Activated naive CD8-positive, alpha-beta T cell (primary cell): ENCODE measurements around the gene NPIPB5.
"Not testable (repeated sequence)": the region's sequence is repeated elsewhere in the genome, so short reads cannot be mapped to it uniquely, and the experiment has no call there.

Experiments
- H3K27ac Mint-ChIP-seq: one replicate; pipeline ENCODE4 v1.8.0; 2021; ENCODE audit warnings: mixed read lengths
- H3K27me3 Mint-ChIP-seq: one replicate; pipeline ENCODE4 v1.8.0; 2021; ENCODE audit warnings: mixed read lengths
- H3K36me3 Mint-ChIP-seq: one replicate; pipeline ENCODE4 v1.8.0; 2021; ENCODE audit warnings: mixed read lengths
- H3K4me1 Mint-ChIP-seq: one replicate; pipeline ENCODE4 v1.8.0; 2021; ENCODE audit warnings: low read depth, mixed read lengths
- H3K4me3 Mint-ChIP-seq: one replicate; pipeline ENCODE4 v1.8.0; 2021; ENCODE audit warnings: mild to moderate bottlenecking, mixed read lengths
- H3K9me3 Mint-ChIP-seq: one replicate; pipeline ENCODE4 v1.8.0; 2021; ENCODE audit warnings: low read depth, mixed read lengths

Gene NPIPB5

GRCh38 chr16:22510591-22510990 is at the start of gene NPIPB5:
NPIPB5 (plus strand) TSS chr16:22510891; CDS start chr16:22513802, 2,911 bp downstream.
- H3K4me3 Mint-ChIP-seq, H3K4me1 Mint-ChIP-seq, H3K27ac Mint-ChIP-seq, H3K9me3 Mint-ChIP-seq, H3K27me3 Mint-ChIP-seq, H3K36me3 Mint-ChIP-seq: not testable (repeated sequence)

GRCh38 chr16:22468846-22469245 is 41.8 kb upstream of the NPIPB5 start:
- H3K4me3 Mint-ChIP-seq, H3K4me1 Mint-ChIP-seq, H3K9me3 Mint-ChIP-seq, H3K36me3 Mint-ChIP-seq, H3K27me3 Mint-ChIP-seq, H3K27ac Mint-ChIP-seq: not testable (repeated sequence)

- H3K27ac Mint-ChIP-seq, H3K9me3 Mint-ChIP-seq, H3K4me1 Mint-ChIP-seq, H3K4me3 Mint-ChIP-seq, H3K36me3 Mint-ChIP-seq, H3K27me3 Mint-ChIP-seq: not testable (repeated sequence)
Measured at GRCh38 chr16:22537996-22538395, 27.3 kb downstream of the NPIPB5 start.

- H3K4me3 Mint-ChIP-seq, H3K27ac Mint-ChIP-seq, H3K9me3 Mint-ChIP-seq, H3K27me3 Mint-ChIP-seq, H3K4me1 Mint-ChIP-seq, H3K36me3 Mint-ChIP-seq: not testable (repeated sequence)
Measured at GRCh38 chr16:22544809-22545208, 34.1 kb downstream of the NPIPB5 start.

- not testable (repeated sequence) for H3K27ac Mint-ChIP-seq, H3K9me3 Mint-ChIP-seq, H3K36me3 Mint-ChIP-seq, H3K27me3 Mint-ChIP-seq, H3K4me3 Mint-ChIP-seq, H3K4me1 Mint-ChIP-seq
Measured at GRCh38 chr16:22546630-22547029, 35.9 kb downstream of the NPIPB5 start.

- H3K27ac Mint-ChIP-seq, H3K36me3 Mint-ChIP-seq, H3K9me3 Mint-ChIP-seq, H3K27me3 Mint-ChIP-seq, H3K4me3 Mint-ChIP-seq, H3K4me1 Mint-ChIP-seq: not testable (repeated sequence)
Measured at GRCh38 chr16:22547170-22547765, 36.6 kb downstream of the NPIPB5 start.

- not testable (repeated sequence) for H3K4me1 Mint-ChIP-seq, H3K4me3 Mint-ChIP-seq
Measured at GRCh38 chr16:22549853-22550252, 39.2 kb downstream of the NPIPB5 start.

GRCh38 chr16:22551143-22551542 is 40.5 kb downstream of the NPIPB5 start:
- H3K36me3 Mint-ChIP-seq, H3K27me3 Mint-ChIP-seq, H3K27ac Mint-ChIP-seq, H3K4me1 Mint-ChIP-seq, H3K4me3 Mint-ChIP-seq, H3K9me3 Mint-ChIP-seq: not testable (repeated sequence)

More at GRCh38 chr16:22549853-22550252, 39.2 kb downstream of the NPIPB5 start:
- not testable (repeated sequence) for H3K27ac Mint-ChIP-seq, H3K36me3 Mint-ChIP-seq, H3K9me3 Mint-ChIP-seq, H3K27me3 Mint-ChIP-seq

- H3K4me3 Mint-ChIP-seq, H3K36me3 Mint-ChIP-seq, H3K27me3 Mint-ChIP-seq, H3K9me3 Mint-ChIP-seq, H3K27ac Mint-ChIP-seq, H3K4me1 Mint-ChIP-seq: not testable (repeated sequence)
Measured at GRCh38 chr16:22551651-22552050, 41.0 kb downstream of the NPIPB5 start.

GRCh38 chr16:22556759-22557158 is 46.1 kb downstream of the NPIPB5 start:
- not testable (repeated sequence) for H3K27me3 Mint-ChIP-seq, H3K4me1 Mint-ChIP-seq, H3K9me3 Mint-ChIP-seq, H3K36me3 Mint-ChIP-seq, H3K4me3 Mint-ChIP-seq, H3K27ac Mint-ChIP-seq
